Panc1 (cell line): ENCODE results near the gene SART3. TPM values are rescaled to one million over a fixed set of nuclear protein-coding genes. Genes with fewer than 3 reads are reported as not detected.

Experiments used
- ATAC-seq: fragments of 200-7000 bp; cut with Tn5 transposase; 2 replicates; pipeline ENCODE4 v1.9.1; 2020; ENCODE audit warnings: mild to moderate bottlenecking, moderate library complexity
- BruUV-seq: library from RNA; stranded (reverse); fragments of 400-500 nt; replicated peaks from 2 replicates; lab custom pipeline; 2021; lab: Mats Ljungman, UMichigan
- CTCF ChIA-PET: fragments of 300-600 bp; sonication (Branson Sonifier 250); formaldehyde crosslinking; loops from one replicate; lab custom pipeline; 2022; ENCODE audit warnings: antibody characterized with exemption; lab: Charles Lee
- POLR2A ChIA-PET: fragments of 300-600 bp; sonication (Branson Sonifier 250); formaldehyde crosslinking; loops from one replicate; lab custom pipeline; 2022; ENCODE audit warnings: antibody characterized with exemption; lab: Charles Lee
- DNase-seq: peaks from one replicate; pipeline ENCODE4 v3.0.0-alpha.2; 2010; ENCODE audit warnings: low read depth, low spot score
- H3K27ac ChIP-seq: 2 replicates; pipeline ENCODE4 v1.5.1; 2011; ENCODE audit warnings: mild to moderate bottlenecking, low read length, inconsistent platforms
- H3K27me3 ChIP-seq: fragments of 200-500 bp; sonication (Bioruptor generic); 2 replicates; pipeline ENCODE4 v1.6.0; 2014; ENCODE audit warnings: low read length, inconsistent platforms; ENCODE audit not compliant: control insufficient read depth, insufficient read depth
- H3K36me3 ChIP-seq: fragments of 200-500 bp; sonication (Bioruptor generic); 2 replicates; pipeline ENCODE4 v1.5.1; 2014; ENCODE audit warnings: inconsistent platforms, mild to moderate bottlenecking, low read length, moderate library complexity; ENCODE audit not compliant: control insufficient read depth, insufficient read depth
- H3K4me1 ChIP-seq: 2 replicates; pipeline ENCODE4 v1.5.1; 2011; ENCODE audit warnings: inconsistent platforms, mild to moderate bottlenecking, low read length, moderate library complexity; ENCODE audit not compliant: control insufficient read depth, insufficient read depth
- H3K4me3 ChIP-seq, 2 experiments: 2 replicates each; pipeline ENCODE4 v1.5.1; 2011 to 2012; ENCODE audit warnings: low read depth in 2 of 2, low read length in 2 of 2, mild to moderate bottlenecking in 2 of 2, inconsistent platforms in 1 of 2, moderate library complexity in 1 of 2
- H3K9me3 ChIP-seq: fragments of 200-500 bp; sonication (Bioruptor generic); 2 replicates; pipeline ENCODE4 v1.5.1; 2014; ENCODE audit warnings: low read depth, mild to moderate bottlenecking, inconsistent platforms, low read length, moderate library complexity; ENCODE audit not compliant: control insufficient read depth, insufficient read depth
- CTCF ChIP-seq: fragments of 450-650 bp; IDR thresholded peaks from 2 replicates; pipeline ENCODE4 v1.5.1; 2017; ENCODE audit warnings: mild to moderate bottlenecking
- POLR2AphosphoS5 ChIP-seq: IDR thresholded peaks from 2 replicates; pipeline ENCODE4 v1.6.1; 2012; ENCODE audit warnings: mild to moderate bottlenecking, low read depth, low read length, moderate library complexity
- REST ChIP-seq, 2 experiments: IDR thresholded peaks; 2 replicates each; pipeline ENCODE4 v1.6.1; 2011 to 2012; ENCODE audit warnings: low read depth in 2 of 2, control low read depth in 1 of 2, low read length in 1 of 2, mild to moderate bottlenecking in 1 of 2, moderate library complexity in 1 of 2; ENCODE audit not compliant: insufficient read depth in 1 of 2
- SIN3A ChIP-seq: IDR thresholded peaks from 2 replicates; pipeline ENCODE4 v1.6.1; 2012; ENCODE audit warnings: low read depth, mild to moderate bottlenecking, low read length, moderate library complexity, borderline replicate concordance; ENCODE audit not compliant: insufficient read depth
- TCF7L2 ChIP-seq: IDR thresholded peaks from 2 replicates; pipeline ENCODE4 v1.6.1; 2011; ENCODE audit warnings: mild to moderate bottlenecking, low read depth, low read length, inconsistent platforms
- in situ Hi-C: cut with HindIII; loops from 2 replicates; pipeline ENCODE4 v1.10.0; 2016; ENCODE audit warnings: low sequenced_read_pairs, low pct_unique_long_range_greater_than_20kb
- intact Hi-C: fragments of 100-400 bp; cut with micrococcal nuclease; formaldehyde crosslinking; loops from one replicate; pipeline ENCODE4 v1.10.0; 2022; ENCODE audit not compliant: unreplicated experiment
- total RNA-seq: library from RNA; stranded (reverse); gene quantifications from one replicate; pipeline ENCODE4 v1.2.1, GENCODE V29; 2021; ENCODE audit not compliant: unreplicated experiment

The SART3 gene
- total RNA-seq, 1 experiment from 2014 or later = 55.9 TPM

GRCh38 chr12:108587826-108588225 is 26.9 kb upstream of the SART3 start:
- DNase-seq (no peak), ATAC-seq (no peak)
- POLR2A ChIA-PET = no interaction called here
- H3K9me3 ChIP-seq = no peaks in the 10 kb centered on the region
- no peak overlapping the region for H3K27ac ChIP-seq
- CTCF ChIA-PET = no interaction called here
- intact Hi-C loops = no loop called here
- H3K36me3 ChIP-seq = no peaks in the 10 kb centered on the region
- BruUV-seq = no TSS peak
- in situ Hi-C loops = no loop called here
- no peaks in the 10 kb centered on the region for H3K27me3 ChIP-seq
- H3K4me3 ChIP-seq = no peak overlapping the region
- TF ChIP-seq REST (IDR thresholded peaks at IDR 0.05; ENCODE audit: insufficient read depth in 1 of 2, low read depth in 2 of 2, low read length in 1 of 2) = no peak
- H3K4me1 ChIP-seq = peaks cover 4% of the 10 kb centered on the region

GRCh38 chr12:108586306-108586705 is 25.3 kb upstream of the SART3 start:
- POLR2A ChIA-PET = interaction anchor here (0.7 kb wide), 1 partner anchor 18 kb away, joined by 7 read pairs; no protein-coding TSS in a partner anchor
- no peak for TF ChIP-seq TCF7L2
- TF ChIP-seq CTCF = no peak
- TF ChIP-seq REST (IDR thresholded peaks at IDR 0.05; ENCODE audit: insufficient read depth in 1 of 2, low read depth in 2 of 2, low read length in 1 of 2) = no peak
- no peak for TF ChIP-seq POLR2AphosphoS5
- TF ChIP-seq SIN3A = no peak
- BruUV-seq = no TSS peak
- Histone ChIP-seq H3K36me3 (no peaks in the 10 kb centered on the region), H3K4me1 (peaks cover 4% of the 10 kb centered on the region), H3K9me3 (no peaks in the 10 kb centered on the region), H3K27me3 (no peaks in the 10 kb centered on the region), H3K27ac (no peak overlapping the region), H3K4me3 (no peak overlapping the region)
- in situ Hi-C loops = no loop called here
- no peak for DNase-seq
- ATAC-seq = no peak
- intact Hi-C loops = no loop called here
- CTCF ChIA-PET = interaction anchor here (1.1 kb wide), 1 partner anchor 31 kb away, joined by 3 read pairs; no protein-coding TSS in a partner anchor
